Left lung (tissue), 10 donors: ENCODE measurements around the gene SLC41A3. TPM values are rescaled to one million over a fixed set of nuclear protein-coding genes. Genes with fewer than 3 reads are reported as not detected.

Experiments used
- ATAC-seq: fragments of 200-7000 bp; cut with Tn5 transposase; one replicate; pipeline ENCODE4 v1.9.1; 2020; ENCODE audit warnings: moderate library complexity
- DNase-seq, 4 donors: peaks; one replicate each; pipeline ENCODE4 v3.0.0-alpha.2; 2013 to 2020
- H3K27ac ChIP-seq, 2 donors: fragments of 200-600 bp; sonication (generic) in 1 of 2; one replicate each; pipeline versions ENCODE4 v1.5.0 to v1.8.0; 2020 to 2021
- H3K27me3 ChIP-seq, 2 donors: fragments of 200-600 bp; sonication (generic) in 1 of 2; one replicate each; pipeline versions ENCODE4 v1.5.0 to v1.8.0; 2020 to 2021
- H3K36me3 ChIP-seq, 2 donors: fragments of 200-600 bp; sonication (generic) in 1 of 2; one replicate each; pipeline versions ENCODE4 v1.5.0 to v1.8.0; 2020 to 2021
- H3K4me1 ChIP-seq, 2 donors: fragments of 200-600 bp; one replicate each; pipeline ENCODE4 v1.8.0; 2021
- H3K4me3 ChIP-seq, 2 donors: fragments of 200-600 bp; sonication (generic) in 1 of 2; one replicate each; pipeline versions ENCODE4 v1.5.0 to v1.8.0; 2020 to 2021; ENCODE audit warnings: mild to moderate bottlenecking in 1 of 2
- H3K9me3 ChIP-seq, 2 donors: fragments of 200-600 bp; sonication (generic) in 1 of 2; one replicate each; pipeline versions ENCODE4 v1.5.0 to v1.8.0; 2020 to 2021
- CTCF ChIP-seq, 2 donors: fragments of 200-600 bp; sonication (generic) in 1 of 2; IDR thresholded peaks; one replicate each; pipeline versions ENCODE4 v1.5.0 to v1.8.0; 2021; ENCODE audit warnings: antibody characterized with exemption in 2 of 2
- intact Hi-C, 2 donors: fragments of 100-400 bp; cut with DNase I; formaldehyde crosslinking; loops; one replicate each; pipeline versions ENCODE4 v1.11.2 to v1.14.2; 2022
- polyA plus RNA-seq, 6 donors: library from polyadenylated mRNA; unstranded; fragments of 120-200 nt; gene quantifications; one replicate each; pipeline ENCODE4 v1.2.1, GENCODE V29; 2013; ENCODE audit not compliant: insufficient read length in 6 of 6
- total RNA-seq, 2 donors: library from RNA; stranded (reverse); fragmentation: NEBNext Ultra II Directional; extraction: Animal tissue kit (Norgen Biotek cat#: 25700); gene quantifications; one replicate each; pipeline ENCODE4 v1.2.1, GENCODE V29; 2021
- donor health status: DM: no; HTN: yes; CAD: no.
- donor health status: DM: no; HTN: no; CAD: no.

Gene SLC41A3
- total and polyA plus RNA-seq, 8 donors, result 35.1 to 69.5 (median 59.0) TPM

- H3K36me3 ChIP-seq, result peaks cover 0 to 5% of the 10 kb centered on the region in 2 donors
- no peak for TF ChIP-seq CTCF (IDR thresholded peaks at IDR 0.05)
- H3K9me3 ChIP-seq, result no peaks in the 10 kb centered on the region
- no peak for ATAC-seq
- no peaks in the 10 kb centered on the region for H3K27me3 ChIP-seq
- DNase-seq, result no peak
- no peaks in the 10 kb centered on the region for H3K4me1 ChIP-seq
- no peak overlapping the region for H3K4me3 ChIP-seq
- no peak overlapping the region for H3K27ac ChIP-seq
- intact Hi-C loops, result no loop called here
Observed at GRCh38 chr3:126019683-126020082, 64.2 kb downstream of the SLC41A3 start.

DNA sequence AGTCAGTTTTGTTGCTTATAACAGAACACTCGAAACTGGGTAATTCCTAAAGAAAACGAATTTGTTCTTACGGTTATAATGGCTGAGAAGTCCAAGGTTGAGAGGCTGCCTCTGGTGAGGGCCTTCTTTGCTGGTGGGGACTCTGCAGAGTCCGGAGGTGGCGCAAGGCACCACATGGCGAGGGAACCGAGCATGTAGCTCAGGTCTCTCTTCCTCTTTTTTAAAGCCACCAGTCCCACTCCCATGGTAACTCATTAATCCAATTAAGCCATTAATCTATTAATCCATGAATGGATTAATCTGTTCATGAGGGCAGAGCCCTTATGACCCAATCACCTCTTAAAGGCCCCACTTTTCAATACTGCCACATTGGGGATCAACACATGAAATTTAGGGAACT lies 64.9 kb downstream of the SLC41A3 start:
- no peak overlapping the region for H3K4me3 ChIP-seq
- no peak for DNase-seq
- no peak for ATAC-seq
- H3K9me3 ChIP-seq, result no peaks in the 10 kb centered on the region
- no peaks in the 10 kb centered on the region for H3K27me3 ChIP-seq
- H3K4me1 ChIP-seq, result no peaks in the 10 kb centered on the region
- H3K27ac ChIP-seq, result no peak overlapping the region
- TF ChIP-seq CTCF (IDR thresholded peaks at IDR 0.05), result no peak
- intact Hi-C loops, result no loop called here
- peaks cover 0 to 12% of the 10 kb centered on the region in 2 donors for H3K36me3 ChIP-seq

- TF ChIP-seq CTCF (IDR thresholded peaks at IDR 0.05), result no peak
- DNase-seq, result no peak
Observed at GRCh38 chr3:126018545-126018944, 65.4 kb downstream of the SLC41A3 start.

GRCh38 chr3:126017362-126017761 lies 66.6 kb downstream of the SLC41A3 start:
- TF ChIP-seq CTCF (IDR thresholded peaks at IDR 0.05), result no peak
- H3K4me3 ChIP-seq, result no peak overlapping the region
- ATAC-seq (no peak), DNase-seq (no peak)
- H3K27me3 ChIP-seq, result no peaks in the 10 kb centered on the region
- intact Hi-C loops, result no loop called here
- no peak overlapping the region for H3K27ac ChIP-seq
- no peaks in the 10 kb centered on the region for H3K9me3 ChIP-seq
- H3K4me1 ChIP-seq, result no peaks in the 10 kb centered on the region
- H3K36me3 ChIP-seq, result peaks cover 0 to 17% of the 10 kb centered on the region in 2 donors

More at GRCh38 chr3:126018545-126018944, 65.4 kb downstream of the SLC41A3 start:
- H3K4me1 ChIP-seq, result no peaks in the 10 kb centered on the region
- H3K4me3 ChIP-seq, result no peak overlapping the region
- no peaks in the 10 kb centered on the region for H3K9me3 ChIP-seq
- intact Hi-C loops, result no loop called here
- H3K27ac ChIP-seq, result no peak overlapping the region
- H3K36me3 ChIP-seq, result peaks cover 0 to 14% of the 10 kb centered on the region in 2 donors
- no peak for ATAC-seq
- H3K27me3 ChIP-seq, result no peaks in the 10 kb centered on the region

GRCh38 chr3:126016616-126017015 lies 67.3 kb downstream of the SLC41A3 start:
- ATAC-seq (no peak), DNase-seq (no peak)
- no peaks in the 10 kb centered on the region for H3K9me3 ChIP-seq
- H3K27ac ChIP-seq, result no peak overlapping the region
- no peak overlapping the region for H3K4me3 ChIP-seq
- H3K27me3 ChIP-seq, result no peaks in the 10 kb centered on the region
- no peak for TF ChIP-seq CTCF (IDR thresholded peaks at IDR 0.05)
- intact Hi-C loops, result no loop called here
- H3K36me3 ChIP-seq, result peaks cover 0 to 17% of the 10 kb centered on the region in 2 donors
- H3K4me1 ChIP-seq, result no peaks in the 10 kb centered on the region
